H1 (cell line): ENCODE measurements around the gene FBXW8.

Experiments used
- EZH2 ChIP-seq: fragments of 200-600 bp; sonication (generic); IDR thresholded peaks from 2 replicates; pipeline ENCODE4 v1.7.1; 2012; ENCODE audit warnings: low read depth, mild to moderate bottlenecking, moderate library complexity, low read length, inconsistent platforms; ENCODE audit not compliant: severe bottlenecking
- JUN ChIP-seq: IDR thresholded peaks from 2 replicates; pipeline ENCODE4 v1.6.1; 2011; ENCODE audit warnings: low read depth, mild to moderate bottlenecking, improper control_type of control experiment, low read length
- JUND ChIP-seq: IDR thresholded peaks from 2 replicates; pipeline ENCODE4 v1.6.1; 2011; ENCODE audit warnings: mild to moderate bottlenecking, improper control_type of control experiment, low read length
- NANOG ChIP-seq: IDR thresholded peaks from 2 replicates; pipeline ENCODE4 v1.6.1; 2011; ENCODE audit warnings: low read length, low read depth, mild to moderate bottlenecking, inconsistent platforms; ENCODE audit not compliant: insufficient read depth, poor library complexity, severe bottlenecking
- POLR2A ChIP-seq, 2 experiments: IDR thresholded peaks; 1 replicate in 1 of 2; 2 replicates in 1 of 2; pipeline ENCODE4 v1.6.1; 2011; ENCODE audit warnings: low read depth in 2 of 2, low read length in 2 of 2, mild to moderate bottlenecking in 2 of 2; ENCODE audit errors: control extremely low read depth in 1 of 2
- SIN3A ChIP-seq, 2 experiments: IDR thresholded peaks in 1 of 2; conservative IDR thresholded peaks in 1 of 2; 2 replicates each; pipeline ENCODE4 v1.6.1; 2011 to 2012; ENCODE audit warnings: low read length in 2 of 2, improper control_type of control experiment in 1 of 2, low read depth in 1 of 2, mild to moderate bottlenecking in 1 of 2
- SP1 ChIP-seq: IDR thresholded peaks from 2 replicates; pipeline ENCODE4 v1.6.1; 2011; ENCODE audit warnings: low read depth, low read length
- SUZ12 ChIP-seq: fragments of 200-600 bp; sonication (generic); IDR thresholded peaks from 2 replicates; pipeline ENCODE4 v1.6.1; 2012; ENCODE audit warnings: mild to moderate bottlenecking, inconsistent platforms, low read length, moderate library complexity, mixed read lengths
- YY1 ChIP-seq: IDR thresholded peaks from 2 replicates; pipeline ENCODE4 v1.6.1; 2011; ENCODE audit warnings: low read depth, mild to moderate bottlenecking, low read length
- TF ChIP-seq, protein P1 (sequence below): IDR thresholded peaks from 2 replicates; pipeline ENCODE4 v1.6.1; 2012; ENCODE audit warnings: inconsistent platforms
- TF ChIP-seq, protein P2 (sequence below), 3 experiments: IDR thresholded peaks; 1 replicate in 2 of 3; 2 replicates in 1 of 3; pipeline versions ENCODE4 v1.5.1 to v1.6.1; 2011; ENCODE audit warnings: low read length in 3 of 3, mild to moderate bottlenecking in 3 of 3, inconsistent platforms in 2 of 3, low read depth in 1 of 3, moderate library complexity in 1 of 3; ENCODE audit not compliant: insufficient read depth in 1 of 3; ENCODE audit errors: control extremely low read depth in 1 of 3
- TF ChIP-seq, protein P3 (sequence below): IDR thresholded peaks from 2 replicates; pipeline ENCODE4 v1.6.1; 2011; ENCODE audit warnings: low read length, improper control_type of control experiment
- TF ChIP-seq, protein P4 (sequence below): IDR thresholded peaks from 2 replicates; pipeline ENCODE4 v1.6.1; 2012; ENCODE audit warnings: low read length, inconsistent platforms
- TF ChIP-seq, protein P5 (sequence below): IDR thresholded peaks from 2 replicates; pipeline ENCODE4 v1.6.1; 2011; ENCODE audit warnings: low read depth, mild to moderate bottlenecking, low read length; ENCODE audit not compliant: insufficient read depth

DNA sequence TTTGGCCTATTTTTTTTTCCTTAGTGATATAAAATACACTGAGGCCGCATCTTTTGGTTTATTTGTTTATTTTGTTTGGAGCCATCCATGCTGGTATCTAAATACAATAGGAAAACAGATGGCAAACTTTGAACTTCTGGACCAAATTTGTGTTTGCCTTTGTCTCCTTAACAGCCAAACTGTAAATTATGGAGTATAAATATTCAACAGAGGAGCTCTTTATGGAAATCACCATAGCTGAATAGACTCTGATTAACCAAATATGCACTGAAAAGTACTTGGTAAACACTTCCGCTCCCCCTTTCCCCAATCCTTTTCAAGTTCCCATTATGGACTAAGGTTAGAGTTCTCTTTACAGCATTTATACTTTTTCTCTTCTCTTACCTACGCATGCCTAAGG is 107.9 kb downstream of the FBXW8 start:
- no peak for TF ChIP-seq SUZ12
- TF ChIP-seq, protein P1, sequence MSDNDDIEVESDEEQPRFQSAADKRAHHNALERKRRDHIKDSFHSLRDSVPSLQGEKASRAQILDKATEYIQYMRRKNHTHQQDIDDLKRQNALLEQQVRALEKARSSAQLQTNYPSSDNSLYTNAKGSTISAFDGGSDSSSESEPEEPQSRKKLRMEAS: no peak
- TF ChIP-seq, protein P2, sequence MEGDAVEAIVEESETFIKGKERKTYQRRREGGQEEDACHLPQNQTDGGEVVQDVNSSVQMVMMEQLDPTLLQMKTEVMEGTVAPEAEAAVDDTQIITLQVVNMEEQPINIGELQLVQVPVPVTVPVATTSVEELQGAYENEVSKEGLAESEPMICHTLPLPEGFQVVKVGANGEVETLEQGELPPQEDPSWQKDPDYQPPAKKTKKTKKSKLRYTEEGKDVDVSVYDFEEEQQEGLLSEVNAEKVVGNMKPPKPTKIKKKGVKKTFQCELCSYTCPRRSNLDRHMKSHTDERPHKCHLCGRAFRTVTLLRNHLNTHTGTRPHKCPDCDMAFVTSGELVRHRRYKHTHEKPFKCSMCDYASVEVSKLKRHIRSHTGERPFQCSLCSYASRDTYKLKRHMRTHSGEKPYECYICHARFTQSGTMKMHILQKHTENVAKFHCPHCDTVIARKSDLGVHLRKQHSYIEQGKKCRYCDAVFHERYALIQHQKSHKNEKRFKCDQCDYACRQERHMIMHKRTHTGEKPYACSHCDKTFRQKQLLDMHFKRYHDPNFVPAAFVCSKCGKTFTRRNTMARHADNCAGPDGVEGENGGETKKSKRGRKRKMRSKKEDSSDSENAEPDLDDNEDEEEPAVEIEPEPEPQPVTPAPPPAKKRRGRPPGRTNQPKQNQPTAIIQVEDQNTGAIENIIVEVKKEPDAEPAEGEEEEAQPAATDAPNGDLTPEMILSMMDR (IDR thresholded peaks at IDR 0.05; ENCODE audit: control extremely low read depth in 1 of 3, insufficient read depth in 1 of 3, low read depth in 1 of 3, low read length in 3 of 3): no peak
- no peak for TF ChIP-seq JUN
- no peak for TF ChIP-seq SP1
- TF ChIP-seq SIN3A (conservative IDR thresholded peaks at IDR 0.05 in 1 of 2, IDR thresholded peaks at IDR 0.05 in 1 of 2; ENCODE audit: low read depth in 1 of 2, low read length in 2 of 2): no peak
- TF ChIP-seq EZH2: no peak
- no peak for TF ChIP-seq POLR2A (IDR thresholded peaks at IDR 0.05; ENCODE audit: control extremely low read depth in 1 of 2, low read depth in 2 of 2, low read length in 2 of 2)
- TF ChIP-seq NANOG: no peak
- TF ChIP-seq, protein P3, sequence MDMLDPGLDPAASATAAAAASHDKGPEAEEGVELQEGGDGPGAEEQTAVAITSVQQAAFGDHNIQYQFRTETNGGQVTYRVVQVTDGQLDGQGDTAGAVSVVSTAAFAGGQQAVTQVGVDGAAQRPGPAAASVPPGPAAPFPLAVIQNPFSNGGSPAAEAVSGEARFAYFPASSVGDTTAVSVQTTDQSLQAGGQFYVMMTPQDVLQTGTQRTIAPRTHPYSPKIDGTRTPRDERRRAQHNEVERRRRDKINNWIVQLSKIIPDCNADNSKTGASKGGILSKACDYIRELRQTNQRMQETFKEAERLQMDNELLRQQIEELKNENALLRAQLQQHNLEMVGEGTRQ: no peak
- no peak for TF ChIP-seq JUND
- TF ChIP-seq, protein P4, sequence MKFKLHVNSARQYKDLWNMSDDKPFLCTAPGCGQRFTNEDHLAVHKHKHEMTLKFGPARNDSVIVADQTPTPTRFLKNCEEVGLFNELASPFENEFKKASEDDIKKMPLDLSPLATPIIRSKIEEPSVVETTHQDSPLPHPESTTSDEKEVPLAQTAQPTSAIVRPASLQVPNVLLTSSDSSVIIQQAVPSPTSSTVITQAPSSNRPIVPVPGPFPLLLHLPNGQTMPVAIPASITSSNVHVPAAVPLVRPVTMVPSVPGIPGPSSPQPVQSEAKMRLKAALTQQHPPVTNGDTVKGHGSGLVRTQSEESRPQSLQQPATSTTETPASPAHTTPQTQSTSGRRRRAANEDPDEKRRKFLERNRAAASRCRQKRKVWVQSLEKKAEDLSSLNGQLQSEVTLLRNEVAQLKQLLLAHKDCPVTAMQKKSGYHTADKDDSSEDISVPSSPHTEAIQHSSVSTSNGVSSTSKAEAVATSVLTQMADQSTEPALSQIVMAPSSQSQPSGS: no peak
- TF ChIP-seq, protein P5, sequence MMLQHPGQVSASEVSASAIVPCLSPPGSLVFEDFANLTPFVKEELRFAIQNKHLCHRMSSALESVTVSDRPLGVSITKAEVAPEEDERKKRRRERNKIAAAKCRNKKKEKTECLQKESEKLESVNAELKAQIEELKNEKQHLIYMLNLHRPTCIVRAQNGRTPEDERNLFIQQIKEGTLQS: no peak
- TF ChIP-seq YY1: no peak
